ENCODE data around the gene ZNF552. TPM values are rescaled to one million over a fixed set of nuclear protein-coding genes. Genes with fewer than 3 reads are reported as not detected.

The ZNF552 gene
- total and polyA plus RNA-seq, 2 of the 8 experiments (the other 6 are each of a cell fraction or from before 2014, with no cell fraction given), result 5.9 to 11.6 TPM

GRCh38 chr19:57825511-57825910, 10.8 kb upstream of the ZNF552 start (continued):
- TF ChIP-seq, protein P1, sequence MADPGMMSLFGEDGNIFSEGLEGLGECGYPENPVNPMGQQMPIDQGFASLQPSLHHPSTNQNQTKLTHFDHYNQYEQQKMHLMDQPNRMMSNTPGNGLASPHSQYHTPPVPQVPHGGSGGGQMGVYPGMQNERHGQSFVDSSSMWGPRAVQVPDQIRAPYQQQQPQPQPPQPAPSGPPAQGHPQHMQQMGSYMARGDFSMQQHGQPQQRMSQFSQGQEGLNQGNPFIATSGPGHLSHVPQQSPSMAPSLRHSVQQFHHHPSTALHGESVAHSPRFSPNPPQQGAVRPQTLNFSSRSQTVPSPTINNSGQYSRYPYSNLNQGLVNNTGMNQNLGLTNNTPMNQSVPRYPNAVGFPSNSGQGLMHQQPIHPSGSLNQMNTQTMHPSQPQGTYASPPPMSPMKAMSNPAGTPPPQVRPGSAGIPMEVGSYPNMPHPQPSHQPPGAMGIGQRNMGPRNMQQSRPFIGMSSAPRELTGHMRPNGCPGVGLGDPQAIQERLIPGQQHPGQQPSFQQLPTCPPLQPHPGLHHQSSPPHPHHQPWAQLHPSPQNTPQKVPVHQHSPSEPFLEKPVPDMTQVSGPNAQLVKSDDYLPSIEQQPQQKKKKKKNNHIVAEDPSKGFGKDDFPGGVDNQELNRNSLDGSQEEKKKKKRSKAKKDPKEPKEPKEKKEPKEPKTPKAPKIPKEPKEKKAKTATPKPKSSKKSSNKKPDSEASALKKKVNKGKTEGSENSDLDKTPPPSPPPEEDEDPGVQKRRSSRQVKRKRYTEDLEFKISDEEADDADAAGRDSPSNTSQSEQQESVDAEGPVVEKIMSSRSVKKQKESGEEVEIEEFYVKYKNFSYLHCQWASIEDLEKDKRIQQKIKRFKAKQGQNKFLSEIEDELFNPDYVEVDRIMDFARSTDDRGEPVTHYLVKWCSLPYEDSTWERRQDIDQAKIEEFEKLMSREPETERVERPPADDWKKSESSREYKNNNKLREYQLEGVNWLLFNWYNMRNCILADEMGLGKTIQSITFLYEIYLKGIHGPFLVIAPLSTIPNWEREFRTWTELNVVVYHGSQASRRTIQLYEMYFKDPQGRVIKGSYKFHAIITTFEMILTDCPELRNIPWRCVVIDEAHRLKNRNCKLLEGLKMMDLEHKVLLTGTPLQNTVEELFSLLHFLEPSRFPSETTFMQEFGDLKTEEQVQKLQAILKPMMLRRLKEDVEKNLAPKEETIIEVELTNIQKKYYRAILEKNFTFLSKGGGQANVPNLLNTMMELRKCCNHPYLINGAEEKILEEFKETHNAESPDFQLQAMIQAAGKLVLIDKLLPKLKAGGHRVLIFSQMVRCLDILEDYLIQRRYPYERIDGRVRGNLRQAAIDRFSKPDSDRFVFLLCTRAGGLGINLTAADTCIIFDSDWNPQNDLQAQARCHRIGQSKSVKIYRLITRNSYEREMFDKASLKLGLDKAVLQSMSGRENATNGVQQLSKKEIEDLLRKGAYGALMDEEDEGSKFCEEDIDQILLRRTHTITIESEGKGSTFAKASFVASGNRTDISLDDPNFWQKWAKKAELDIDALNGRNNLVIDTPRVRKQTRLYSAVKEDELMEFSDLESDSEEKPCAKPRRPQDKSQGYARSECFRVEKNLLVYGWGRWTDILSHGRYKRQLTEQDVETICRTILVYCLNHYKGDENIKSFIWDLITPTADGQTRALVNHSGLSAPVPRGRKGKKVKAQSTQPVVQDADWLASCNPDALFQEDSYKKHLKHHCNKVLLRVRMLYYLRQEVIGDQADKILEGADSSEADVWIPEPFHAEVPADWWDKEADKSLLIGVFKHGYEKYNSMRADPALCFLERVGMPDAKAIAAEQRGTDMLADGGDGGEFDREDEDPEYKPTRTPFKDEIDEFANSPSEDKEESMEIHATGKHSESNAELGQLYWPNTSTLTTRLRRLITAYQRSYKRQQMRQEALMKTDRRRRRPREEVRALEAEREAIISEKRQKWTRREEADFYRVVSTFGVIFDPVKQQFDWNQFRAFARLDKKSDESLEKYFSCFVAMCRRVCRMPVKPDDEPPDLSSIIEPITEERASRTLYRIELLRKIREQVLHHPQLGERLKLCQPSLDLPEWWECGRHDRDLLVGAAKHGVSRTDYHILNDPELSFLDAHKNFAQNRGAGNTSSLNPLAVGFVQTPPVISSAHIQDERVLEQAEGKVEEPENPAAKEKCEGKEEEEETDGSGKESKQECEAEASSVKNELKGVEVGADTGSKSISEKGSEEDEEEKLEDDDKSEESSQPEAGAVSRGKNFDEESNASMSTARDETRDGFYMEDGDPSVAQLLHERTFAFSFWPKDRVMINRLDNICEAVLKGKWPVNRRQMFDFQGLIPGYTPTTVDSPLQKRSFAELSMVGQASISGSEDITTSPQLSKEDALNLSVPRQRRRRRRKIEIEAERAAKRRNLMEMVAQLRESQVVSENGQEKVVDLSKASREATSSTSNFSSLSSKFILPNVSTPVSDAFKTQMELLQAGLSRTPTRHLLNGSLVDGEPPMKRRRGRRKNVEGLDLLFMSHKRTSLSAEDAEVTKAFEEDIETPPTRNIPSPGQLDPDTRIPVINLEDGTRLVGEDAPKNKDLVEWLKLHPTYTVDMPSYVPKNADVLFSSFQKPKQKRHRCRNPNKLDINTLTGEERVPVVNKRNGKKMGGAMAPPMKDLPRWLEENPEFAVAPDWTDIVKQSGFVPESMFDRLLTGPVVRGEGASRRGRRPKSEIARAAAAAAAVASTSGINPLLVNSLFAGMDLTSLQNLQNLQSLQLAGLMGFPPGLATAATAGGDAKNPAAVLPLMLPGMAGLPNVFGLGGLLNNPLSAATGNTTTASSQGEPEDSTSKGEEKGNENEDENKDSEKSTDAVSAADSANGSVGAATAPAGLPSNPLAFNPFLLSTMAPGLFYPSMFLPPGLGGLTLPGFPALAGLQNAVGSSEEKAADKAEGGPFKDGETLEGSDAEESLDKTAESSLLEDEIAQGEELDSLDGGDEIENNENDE (IDR thresholded peaks at IDR 0.05; ENCODE audit: insufficient replicate concordance, low read length), result no peak
- no peak for TF ChIP-seq POLR2AphosphoS5 (IDR thresholded peaks at IDR 0.05; ENCODE audit: low read depth, low read length)
- TF ChIP-seq KDM1A (IDR thresholded peaks at IDR 0.05; ENCODE audit: borderline replicate concordance, low read length), result no peak
- no peak for TF ChIP-seq MAFK (IDR thresholded peaks at IDR 0.05; ENCODE audit: low read depth, low read length)
- TF ChIP-seq CEBPB (IDR thresholded peaks at IDR 0.05; ENCODE audit: low read depth, low read length), result no peak
- TF ChIP-seq POLR2A (IDR thresholded peaks at IDR 0.05; ENCODE audit: control extremely low read depth in 1 of 2, low read depth in 2 of 2, low read length in 2 of 2), result no peak
- TF ChIP-seq FOSL1 (IDR thresholded peaks at IDR 0.05; ENCODE audit: insufficient read depth, low read depth, low read length), result no peak
- no peak for TF ChIP-seq HDAC6 (IDR thresholded peaks at IDR 0.05; ENCODE audit: low read depth, low read length)
